ENCODE measurements around the gene HS1BP3. TPM values are rescaled to one million over a fixed set of nuclear protein-coding genes. Genes with fewer than 3 reads are reported as not detected.

Gene HS1BP3
- total RNA-seq, 2 experiments from 2014 or later, result 17.2 to 19.4 TPM

DNA sequence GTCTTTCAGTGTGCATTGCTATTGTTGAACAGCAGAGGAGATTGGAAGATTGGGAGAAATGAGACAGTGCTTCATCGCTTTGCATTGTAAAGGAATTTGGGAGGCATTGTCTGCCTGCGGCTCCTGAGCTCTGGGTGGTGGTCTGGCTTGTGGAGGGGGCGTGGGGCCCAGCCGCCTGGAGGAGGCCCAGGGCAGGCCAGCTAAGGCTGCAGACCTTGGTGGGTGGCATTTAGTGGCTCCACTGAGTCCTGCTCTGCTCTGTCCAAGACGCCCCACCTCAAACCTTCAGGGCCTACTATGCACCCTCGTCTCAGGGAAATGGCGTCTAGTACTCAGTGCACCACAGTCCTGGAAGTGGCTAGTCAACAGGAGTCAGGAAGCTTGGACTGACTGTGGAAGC lies 5.7 kb upstream of the HS1BP3 start:
- H3K36me3 Mint-ChIP-seq (ENCODE audit: low read depth), result no peaks in the 10 kb centered on the region
- H3K4me1 Mint-ChIP-seq, result peaks cover 9% of the 10 kb centered on the region
- DNase-seq, result no peak
- ChIA-PET CTCF (interaction anchor here (1.7 kb wide), 3 partner anchors 10 to 307 kb away, joined by 3 to 5 read pairs (median 4); partner anchors contain the start of gene GDF7), POLR2A (no interaction called here)
- no peak overlapping the region for H3K27ac Mint-ChIP-seq
- H3K4me3 Mint-ChIP-seq, result no peak overlapping the region
- no peaks in the 10 kb centered on the region for H3K9me3 Mint-ChIP-seq
- peaks cover 47% of the 10 kb centered on the region for H3K27me3 Mint-ChIP-seq

GRCh38 chr2:20654535-20654813 lies 3.6 kb upstream of the HS1BP3 start:
- no peaks in the 10 kb centered on the region for H3K9me3 Mint-ChIP-seq
- ChIA-PET CTCF (no interaction called here), POLR2A (interaction anchor here (0.6 kb wide), 1 partner anchor 380 kb away, joined by 3 read pairs; no protein-coding TSS in a partner anchor)
- no peak for DNase-seq
- H3K27me3 Mint-ChIP-seq, result peaks cover 29% of the 10 kb centered on the region
- no peaks in the 10 kb centered on the region for H3K36me3 Mint-ChIP-seq (ENCODE audit: low read depth)
- peaks cover 24% of the 10 kb centered on the region for H3K4me1 Mint-ChIP-seq
- no peak overlapping the region for H3K4me3 Mint-ChIP-seq
- H3K27ac Mint-ChIP-seq, result no peak overlapping the region

DNA sequence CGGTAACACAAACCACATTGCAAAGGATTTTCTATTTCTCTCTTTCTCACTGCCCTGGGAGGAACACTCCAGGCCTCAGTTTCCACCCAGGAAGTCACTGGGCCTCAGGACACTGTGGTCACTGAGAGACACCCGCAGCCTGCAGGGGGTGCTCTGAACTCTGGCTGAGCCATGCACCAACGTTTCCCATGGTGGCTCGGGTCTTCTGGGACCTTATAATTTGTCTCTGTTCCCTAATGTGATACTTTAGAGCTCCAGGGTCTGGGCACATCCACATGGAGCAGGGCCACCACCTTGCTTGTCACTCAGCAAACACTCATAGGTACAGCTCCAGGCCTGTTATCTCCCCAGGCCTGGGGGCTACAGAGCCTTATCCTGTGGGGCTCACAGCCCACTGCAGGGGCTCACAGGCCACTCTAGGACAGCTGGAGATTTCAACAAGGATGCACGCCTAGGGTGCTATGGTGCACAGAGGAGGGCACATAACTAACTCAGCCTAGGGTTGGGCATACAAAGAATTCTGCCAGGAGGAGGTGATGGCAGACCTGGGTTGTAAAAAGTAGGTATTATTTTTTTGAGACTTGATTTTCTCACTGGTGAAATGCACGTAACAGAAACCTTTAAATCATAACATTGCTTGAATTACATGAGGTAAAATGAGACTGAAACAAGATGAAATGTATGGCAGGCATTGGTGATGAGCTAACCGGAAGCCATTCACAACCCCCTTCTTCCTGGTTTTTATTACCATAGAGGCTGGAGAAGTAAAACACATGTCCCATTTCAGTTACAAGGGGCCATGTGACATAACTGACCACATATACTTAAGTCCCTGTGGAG lies 3.0 kb upstream of the HS1BP3 start:
- no peaks in the 10 kb centered on the region for H3K36me3 Mint-ChIP-seq (ENCODE audit: low read depth)
- H3K4me3 Mint-ChIP-seq, result no peak overlapping the region
- CTCF ChIA-PET, result interaction anchor here (3.7 to 4.2 kb wide), 2 partner anchors 7 to 12 kb away, joined by 20 to 59 read pairs; no protein-coding TSS in a partner anchor
- H3K27me3 Mint-ChIP-seq, result peaks cover 24% of the 10 kb centered on the region
- H3K27ac Mint-ChIP-seq, result no peak overlapping the region
- H3K4me1 Mint-ChIP-seq, result peaks cover 30% of the 10 kb centered on the region
- H3K9me3 Mint-ChIP-seq, result no peaks in the 10 kb centered on the region
- no peak for DNase-seq
- POLR2A ChIA-PET, result no interaction called here

- ChIA-PET CTCF (interaction anchor here (2.6 to 4.9 kb wide), 4 partner anchors 8 to 240 kb away, joined by 7 to 59 read pairs (median 32); no protein-coding TSS in a partner anchor), POLR2A (interaction anchor here (0.7 to 3.2 kb wide), 3 partner anchors 170 to 1305 kb away, joined by 3 to 28 read pairs (median 4); partner anchors contain the start of gene LDAH)
- H3K36me3 Mint-ChIP-seq (ENCODE audit: low read depth), result no peaks in the 10 kb centered on the region
- peaks cover 18% of the 10 kb centered on the region for H3K27me3 Mint-ChIP-seq
- H3K4me1 Mint-ChIP-seq, result peaks cover 31% of the 10 kb centered on the region
- no peak overlapping the region for H3K27ac Mint-ChIP-seq
- no peaks in the 10 kb centered on the region for H3K9me3 Mint-ChIP-seq
- H3K4me3 Mint-ChIP-seq, result no peak overlapping the region
- no peak for DNase-seq
Observed at GRCh38 chr2:20652673-20653575, 2.0 kb upstream of the HS1BP3 start.

- CTCF ChIA-PET, result interaction anchor here (1.1 to 4.9 kb wide), 16 partner anchors 9 to 355 kb away, joined by 3 to 59 read pairs (median 6); no protein-coding TSS in a partner anchor
- no peak overlapping the region for H3K4me3 Mint-ChIP-seq
- H3K36me3 Mint-ChIP-seq (ENCODE audit: low read depth), result no peaks in the 10 kb centered on the region
- H3K27me3 Mint-ChIP-seq, result peaks cover 16% of the 10 kb centered on the region
- peaks cover 30% of the 10 kb centered on the region for H3K4me1 Mint-ChIP-seq
- POLR2A ChIA-PET, result interaction anchor here (0.7 to 3.2 kb wide), 11 partner anchors 9 to 1305 kb away, joined by 3 to 28 read pairs (median 6); partner anchors contain the start of genes LAPTM4A, LDAH and RHOB
- peak overlapping the region; percentile 89 for H3K27ac Mint-ChIP-seq
- H3K9me3 Mint-ChIP-seq, result no peaks in the 10 kb centered on the region
- no peak for DNase-seq
Observed at GRCh38 chr2:20652141-20652540, 1.2 kb upstream of the HS1BP3 start.

DNA sequence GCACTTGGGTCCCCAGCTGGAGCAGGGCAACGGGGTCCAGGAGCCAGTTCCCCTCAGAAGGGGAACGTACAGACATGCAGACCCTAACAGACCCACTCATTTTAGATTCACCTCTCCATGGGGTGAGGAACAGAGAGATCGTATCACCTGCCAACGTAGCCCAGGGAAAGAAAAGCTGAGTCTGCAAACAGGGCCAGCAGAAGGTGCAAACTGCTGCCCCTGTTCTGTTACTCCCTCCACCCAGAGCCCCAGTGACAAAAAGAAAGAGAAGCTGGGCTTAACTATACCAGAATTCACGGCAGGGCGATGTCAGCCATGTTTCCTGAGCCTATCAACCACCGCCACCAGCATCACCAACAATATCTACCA lies 817 bp upstream of the HS1BP3 start:
- ChIA-PET CTCF (interaction anchor here (0.7 to 4.9 kb wide), 41 partner anchors 9 to 752 kb away, joined by 3 to 59 read pairs (median 4); partner anchors contain the start of genes LDAH and RHOB), POLR2A (interaction anchor here (0.7 to 3.2 kb wide), 20 partner anchors 9 to 1304 kb away, joined by 3 to 28 read pairs (median 6); partner anchors contain the start of genes LAPTM4A, LDAH and RHOB)
- H3K27ac Mint-ChIP-seq, result peak overlapping the region; percentile 89
- peaks cover 30% of the 10 kb centered on the region for H3K4me1 Mint-ChIP-seq
- no peaks in the 10 kb centered on the region for H3K9me3 Mint-ChIP-seq
- no peaks in the 10 kb centered on the region for H3K36me3 Mint-ChIP-seq (ENCODE audit: low read depth)
- H3K27me3 Mint-ChIP-seq, result peaks cover 15% of the 10 kb centered on the region
- peak overlapping the region; percentile 91 for H3K4me3 Mint-ChIP-seq
- no peak for DNase-seq

DNA sequence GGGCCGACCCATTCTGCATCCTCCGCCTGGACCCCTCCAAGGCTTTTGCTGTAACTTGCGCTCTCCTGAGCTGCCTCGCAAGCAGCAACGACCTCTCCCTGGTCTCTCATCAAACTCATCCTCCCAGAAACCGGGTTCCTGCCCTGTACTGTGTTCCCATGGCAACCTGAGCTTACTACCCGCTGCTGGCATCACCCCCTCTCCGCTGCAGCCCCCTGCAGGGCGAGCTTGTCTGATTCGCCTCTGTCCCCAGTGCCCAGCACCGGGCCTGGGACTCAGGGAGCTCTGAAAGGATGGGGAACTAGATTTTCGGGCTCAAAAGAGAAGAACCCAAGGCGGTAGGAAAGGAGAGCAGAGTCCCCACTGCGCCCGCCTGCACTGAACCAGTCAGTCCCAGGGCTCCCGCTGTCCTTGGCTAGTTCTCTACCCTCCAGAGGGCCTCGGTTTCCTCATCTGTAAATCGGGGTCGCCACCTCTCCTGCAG lies 463 bp downstream of the HS1BP3 start:
- Mint-ChIP-seq H3K9me3 (no peaks in the 10 kb centered on the region), H3K27me3 (peaks cover 9% of the 10 kb centered on the region), H3K4me1 (peaks cover 30% of the 10 kb centered on the region), H3K36me3 (ENCODE audit: low read depth) (no peaks in the 10 kb centered on the region), H3K4me3 (peak overlapping the region; percentile 91), H3K27ac (peak overlapping the region; percentile 70)
- POLR2A ChIA-PET, result interaction anchor here (0.8 to 3.2 kb wide), 23 partner anchors 8 to 750 kb away, joined by 3 to 28 read pairs (median 5); partner anchors contain the start of genes LAPTM4A, LDAH and RHOB
- CTCF ChIA-PET, result interaction anchor here (0.8 to 4.9 kb wide), 22 partner anchors 8 to 425 kb away, joined by 3 to 59 read pairs (median 6); partner anchors contain the start of genes LDAH and RHOB
- DNase-seq, result peak; percentile 40

DNA sequence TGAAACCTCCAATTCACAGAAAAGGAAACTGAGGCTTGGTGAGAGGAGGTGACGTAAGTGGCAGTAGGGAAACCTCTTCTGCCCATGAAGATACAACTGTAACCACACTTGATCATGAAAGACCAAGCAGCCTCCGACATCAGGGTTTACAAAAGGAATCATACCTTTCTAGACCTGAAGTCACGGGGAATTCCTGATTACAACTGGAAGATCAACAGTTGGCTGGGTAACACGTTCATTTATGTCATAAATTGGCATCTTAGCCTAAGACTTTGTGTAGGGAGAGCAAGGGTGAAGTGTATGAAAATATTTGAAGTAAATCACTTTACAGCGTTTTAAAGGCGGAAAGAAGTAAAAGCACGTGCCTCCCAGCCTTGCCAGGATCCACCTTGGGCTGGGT lies 922 bp downstream of the HS1BP3 start:
- DNase-seq, result no peak
- Mint-ChIP-seq H3K27me3 (peaks cover 4% of the 10 kb centered on the region), H3K4me3 (peak overlapping the region; percentile 91), H3K36me3 (ENCODE audit: low read depth) (peaks cover under 1% of the 10 kb centered on the region), H3K9me3 (no peaks in the 10 kb centered on the region), H3K27ac (peak overlapping the region; percentile 70), H3K4me1 (peaks cover 30% of the 10 kb centered on the region)
- ChIA-PET CTCF (interaction anchor here (0.8 to 4.9 kb wide), 12 partner anchors 8 to 313 kb away, joined by 3 to 59 read pairs (median 13); partner anchors contain the start of genes LDAH and RHOB), POLR2A (interaction anchor here (0.8 to 3.2 kb wide), 18 partner anchors 8 to 750 kb away, joined by 3 to 28 read pairs (median 6); partner anchors contain the start of genes LDAH and RHOB)

DNA sequence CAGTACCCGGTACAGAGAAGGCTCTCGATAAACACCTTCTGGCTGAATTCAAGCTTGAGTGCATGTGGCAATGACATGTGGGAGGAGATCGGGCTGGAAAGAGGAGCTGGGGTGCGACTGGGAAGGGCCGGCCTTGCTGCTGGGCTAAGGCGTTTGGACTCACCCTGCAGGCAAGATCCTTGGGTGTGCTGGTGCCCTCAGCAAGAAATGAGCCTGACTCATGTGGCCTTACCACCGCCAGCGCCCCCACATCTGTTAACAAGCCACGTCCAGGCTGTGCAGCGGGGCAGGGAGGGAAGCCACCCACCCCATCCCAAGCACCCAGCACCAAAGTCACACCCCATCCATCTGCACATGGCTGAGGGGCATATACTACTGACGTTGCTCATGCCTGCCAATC lies 1.3 kb downstream of the HS1BP3 start:
- no peak overlapping the region for H3K27ac Mint-ChIP-seq

GRCh38 chr2:20648831-20649230 lies 2.1 kb downstream of the HS1BP3 start:
- no peak overlapping the region for H3K27ac Mint-ChIP-seq
- DNase-seq, result no peak
- ChIA-PET POLR2A (no interaction called here), CTCF (interaction anchor here (1.0 to 4.9 kb wide), 5 partner anchors 12 to 236 kb away, joined by 3 to 43 read pairs (median 10); partner anchors contain the start of gene RHOB)
- peak overlapping the region; percentile 91 for H3K4me3 Mint-ChIP-seq
- peaks cover 4% of the 10 kb centered on the region for H3K36me3 Mint-ChIP-seq (ENCODE audit: low read depth)
- H3K4me1 Mint-ChIP-seq, result peaks cover 30% of the 10 kb centered on the region
- no peaks in the 10 kb centered on the region for H3K27me3 Mint-ChIP-seq
- H3K9me3 Mint-ChIP-seq, result no peaks in the 10 kb centered on the region

More for the DNA sequence above, 1.3 kb downstream of the HS1BP3 start:
- ChIA-PET POLR2A (interaction anchor here (1.6 to 2.5 kb wide), 3 partner anchors 11 to 749 kb away, joined by 3 to 16 read pairs (median 11); no protein-coding TSS in a partner anchor), CTCF (interaction anchor here (1.5 to 4.9 kb wide), 3 partner anchors 205 to 237 kb away, joined by 3 to 43 read pairs (median 16); no protein-coding TSS in a partner anchor)
- Mint-ChIP-seq H3K4me1 (peaks cover 30% of the 10 kb centered on the region), H3K9me3 (no peaks in the 10 kb centered on the region), H3K36me3 (ENCODE audit: low read depth) (peaks cover 4% of the 10 kb centered on the region), H3K4me3 (peak overlapping the region; percentile 91), H3K27me3 (peaks cover 2% of the 10 kb centered on the region)
- DNase-seq, result no peak

DNA sequence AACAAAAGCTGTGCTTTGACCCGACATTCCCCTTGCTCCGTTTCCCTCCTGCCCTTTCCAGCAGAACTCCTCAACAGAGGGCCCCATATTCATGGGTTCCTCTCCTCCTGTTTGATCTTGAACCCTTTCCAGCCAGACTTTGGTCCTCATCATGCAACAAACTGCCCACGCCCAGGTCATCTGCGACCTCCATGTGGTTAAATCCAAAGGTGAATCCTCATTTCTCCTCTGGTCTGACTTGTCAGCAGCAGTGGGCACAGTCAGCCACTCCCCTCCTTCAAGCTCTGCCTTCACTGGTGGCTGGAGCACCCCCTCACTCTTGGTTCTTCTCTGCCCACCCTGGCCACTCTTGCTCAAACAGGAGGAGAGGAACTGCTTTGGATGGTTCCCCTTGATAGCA lies 2.7 kb downstream of the HS1BP3 start:
- no peak overlapping the region for H3K27ac Mint-ChIP-seq
- CTCF ChIA-PET, result interaction anchor here (1.0 to 4.9 kb wide), 4 partner anchors 13 to 236 kb away, joined by 3 to 43 read pairs (median 6); partner anchors contain the start of gene RHOB

DNA sequence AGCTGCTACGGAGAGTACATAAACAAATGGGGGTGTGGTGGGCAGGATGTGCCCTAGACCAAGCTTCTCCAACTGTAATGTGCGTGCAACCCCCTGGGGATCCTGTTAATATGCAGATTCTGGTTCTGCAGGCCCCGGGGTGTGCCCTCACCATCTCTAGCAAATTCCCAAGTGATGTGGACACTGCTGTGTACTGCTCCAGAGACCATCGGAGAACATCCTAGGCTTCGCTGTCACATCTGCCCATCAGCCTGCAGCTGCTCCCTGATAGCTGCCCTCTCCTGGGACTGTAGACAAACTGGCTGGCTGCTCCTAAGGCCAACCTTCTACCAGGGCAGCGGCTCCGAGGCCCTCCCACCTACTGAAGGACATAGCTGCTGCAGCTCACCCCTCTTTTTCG lies 3.2 kb downstream of the HS1BP3 start:
- ChIA-PET CTCF (interaction anchor here (0.8 to 4.9 kb wide), 3 partner anchors 13 to 236 kb away, joined by 3 to 43 read pairs (median 10); no protein-coding TSS in a partner anchor), POLR2A (interaction anchor here (1.6 kb wide), 1 partner anchor 14 kb away, joined by 3 read pairs; no protein-coding TSS in a partner anchor)
- no peak overlapping the region for H3K4me3 Mint-ChIP-seq
- H3K27ac Mint-ChIP-seq, result no peak overlapping the region
- H3K9me3 Mint-ChIP-seq, result no peaks in the 10 kb centered on the region
- H3K4me1 Mint-ChIP-seq, result peaks cover 30% of the 10 kb centered on the region
- H3K27me3 Mint-ChIP-seq, result no peaks in the 10 kb centered on the region
- no peak for DNase-seq
- peaks cover 4% of the 10 kb centered on the region for H3K36me3 Mint-ChIP-seq (ENCODE audit: low read depth)

More for the DNA sequence above, 2.7 kb downstream of the HS1BP3 start:
- H3K4me1 Mint-ChIP-seq, result peaks cover 30% of the 10 kb centered on the region
- POLR2A ChIA-PET, result no interaction called here
- H3K36me3 Mint-ChIP-seq (ENCODE audit: low read depth), result peaks cover 4% of the 10 kb centered on the region
- no peak overlapping the region for H3K4me3 Mint-ChIP-seq
- H3K27me3 Mint-ChIP-seq, result no peaks in the 10 kb centered on the region
- H3K9me3 Mint-ChIP-seq, result no peaks in the 10 kb centered on the region
- no peak for DNase-seq
